Activated naive CD4-positive, alpha-beta T cell treated with anti-CD3 and anti-CD28 coated beads, Interleukin-2, amount 50 U/mL, for 24 hours (primary cell): ENCODE data around the gene PFKP.

Experiments used
- H3K27ac Mint-ChIP-seq: one replicate; pipeline ENCODE4 v1.8.0; 2021; ENCODE audit warnings: mild to moderate bottlenecking, mixed read lengths
- H3K27me3 Mint-ChIP-seq: one replicate; pipeline ENCODE4 v1.8.0; 2021; ENCODE audit warnings: mixed read lengths
- H3K36me3 Mint-ChIP-seq: one replicate; pipeline ENCODE4 v1.8.0; 2021; ENCODE audit warnings: mixed read lengths
- H3K4me1 Mint-ChIP-seq: one replicate; pipeline ENCODE4 v1.8.0; 2021; ENCODE audit warnings: mixed read lengths
- H3K4me3 Mint-ChIP-seq: one replicate; pipeline ENCODE4 v1.8.0; 2021; ENCODE audit warnings: mild to moderate bottlenecking, mixed read lengths
- H3K9me3 Mint-ChIP-seq: one replicate; pipeline ENCODE4 v1.8.0; 2021; ENCODE audit warnings: mixed read lengths

Gene PFKP

GRCh38 chr10:3042589-3042988 is 24.8 kb upstream of the PFKP start:
- Mint-ChIP-seq H3K4me1 (peaks cover 4% of the 10 kb centered on the region), H3K27me3 (peaks cover 8% of the 10 kb centered on the region), H3K4me3 (no peak overlapping the region), H3K36me3 (no peaks in the 10 kb centered on the region), H3K9me3 (no peaks in the 10 kb centered on the region), H3K27ac (no peak overlapping the region)

DNA sequence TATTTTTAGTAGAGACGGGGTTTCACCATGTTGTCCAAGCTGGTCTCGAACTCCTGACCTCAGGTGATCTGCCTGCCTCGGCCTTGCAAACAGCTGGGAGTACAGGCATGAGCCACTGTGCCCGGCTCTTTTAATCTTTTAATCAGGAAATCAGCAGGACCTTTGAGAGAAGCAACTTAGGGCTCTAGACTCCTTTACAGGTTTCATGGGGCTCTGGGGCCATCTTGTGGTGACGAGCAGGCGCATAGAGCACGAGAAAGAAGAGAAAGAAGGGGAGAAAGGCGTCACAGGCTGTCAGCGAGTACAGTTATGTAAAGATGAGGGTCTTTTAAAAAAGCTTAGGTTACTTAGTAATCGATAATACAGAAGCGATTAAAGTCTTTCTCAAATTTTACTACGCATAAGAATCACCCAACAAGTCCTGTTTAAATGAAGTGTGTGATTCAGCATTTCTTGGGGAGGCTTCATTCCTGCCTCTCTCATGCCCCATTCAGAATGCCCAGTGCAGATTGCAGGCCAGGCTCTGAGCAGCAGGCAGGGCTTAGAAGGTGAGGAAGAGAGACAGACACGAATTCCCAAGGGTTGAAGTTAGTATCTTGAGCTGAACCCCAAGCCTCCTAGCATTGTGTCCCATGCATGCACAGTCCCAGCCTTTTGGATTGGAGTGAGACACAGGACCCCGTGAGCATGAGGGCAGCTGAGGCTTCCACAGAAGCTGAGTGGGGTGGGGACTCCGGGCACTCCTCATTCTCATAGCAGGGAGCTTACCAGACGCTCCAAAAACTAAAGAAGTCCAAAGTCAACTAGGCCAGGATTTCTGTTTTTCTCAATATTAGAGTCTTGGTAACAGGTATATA is 23.6 kb upstream of the PFKP start:
- H3K4me1 Mint-ChIP-seq: peaks cover 4% of the 10 kb centered on the region
- no peak overlapping the region for H3K27ac Mint-ChIP-seq
- H3K9me3 Mint-ChIP-seq: no peaks in the 10 kb centered on the region
- no peaks in the 10 kb centered on the region for H3K36me3 Mint-ChIP-seq
- peaks cover 6% of the 10 kb centered on the region for H3K27me3 Mint-ChIP-seq
- no peak overlapping the region for H3K4me3 Mint-ChIP-seq

DNA sequence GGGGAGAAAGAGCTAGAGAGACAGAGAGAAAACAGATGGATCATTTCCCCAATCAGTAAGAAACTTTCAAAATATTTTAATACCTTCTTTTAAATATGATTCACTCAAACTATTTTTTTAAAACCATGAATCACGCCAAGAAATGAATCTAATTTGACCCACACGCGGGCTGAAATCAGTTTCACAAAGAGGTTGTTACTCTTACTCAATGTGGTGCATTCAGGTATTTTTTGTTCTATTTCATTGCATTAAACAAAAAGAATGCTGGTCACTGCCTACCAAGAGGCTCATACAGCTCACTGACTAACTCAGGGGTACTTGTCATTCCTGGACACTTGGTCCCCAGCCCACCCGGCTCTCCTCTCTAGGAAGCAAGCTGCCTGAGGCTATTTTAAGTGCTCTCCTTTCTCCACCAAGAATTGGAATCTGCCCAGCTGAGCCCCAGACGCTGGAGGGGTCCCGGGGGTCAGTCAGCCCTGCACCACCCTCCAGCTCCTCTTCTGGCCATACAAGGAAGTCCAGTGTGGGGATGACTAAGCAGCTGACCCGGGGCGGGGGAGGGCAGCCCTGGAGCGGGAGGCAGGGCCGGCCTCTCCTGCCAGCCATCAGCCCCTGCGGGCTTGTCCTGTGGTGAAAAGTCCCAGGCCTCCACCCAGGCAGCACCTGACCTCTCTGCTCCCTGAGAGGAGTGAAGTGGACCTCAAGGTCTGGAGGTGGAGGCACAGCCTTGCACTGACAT is 21.7 kb upstream of the PFKP start:
- H3K4me1 Mint-ChIP-seq: peaks cover 4% of the 10 kb centered on the region
- no peak overlapping the region for H3K27ac Mint-ChIP-seq
- H3K27me3 Mint-ChIP-seq: peaks cover 5% of the 10 kb centered on the region
- no peaks in the 10 kb centered on the region for H3K9me3 Mint-ChIP-seq
- H3K36me3 Mint-ChIP-seq: no peaks in the 10 kb centered on the region
- H3K4me3 Mint-ChIP-seq: no peak overlapping the region

DNA sequence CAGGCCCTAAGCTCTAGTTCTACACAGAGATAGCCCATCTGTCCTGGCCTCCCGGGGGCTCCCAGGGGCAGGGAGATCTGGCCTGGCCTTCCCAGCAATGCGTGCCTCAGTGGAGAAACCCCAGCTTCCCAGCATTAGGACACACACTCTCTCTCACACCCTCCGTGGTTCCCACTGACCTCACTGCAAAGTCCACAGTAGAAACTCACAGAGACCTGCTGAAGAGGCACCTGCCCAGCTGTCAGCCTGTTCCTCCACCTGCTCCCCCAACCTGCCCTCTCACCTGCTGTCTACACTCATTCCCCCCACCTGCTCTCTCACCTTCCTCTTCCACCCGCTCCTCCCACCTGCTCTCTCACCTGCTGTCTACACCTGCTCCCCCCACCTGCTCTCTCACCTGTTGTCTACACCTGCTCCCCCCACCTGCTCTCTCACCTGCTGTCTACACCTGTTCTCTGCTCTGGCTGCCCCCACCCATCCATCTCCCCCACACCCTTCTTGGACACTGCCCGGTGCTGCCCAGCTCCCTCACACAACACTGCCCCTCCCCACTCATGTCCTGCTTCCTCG is 21.1 kb upstream of the PFKP start:
- H3K27me3 Mint-ChIP-seq: peaks cover 5% of the 10 kb centered on the region
- no peak overlapping the region for H3K4me3 Mint-ChIP-seq
- H3K36me3 Mint-ChIP-seq: no peaks in the 10 kb centered on the region
- H3K4me1 Mint-ChIP-seq: peaks cover 4% of the 10 kb centered on the region
- no peak overlapping the region for H3K27ac Mint-ChIP-seq
- H3K9me3 Mint-ChIP-seq: no peaks in the 10 kb centered on the region

- peaks cover 4% of the 10 kb centered on the region for H3K4me1 Mint-ChIP-seq
- H3K27ac Mint-ChIP-seq: no peak overlapping the region
- no peaks in the 10 kb centered on the region for H3K9me3 Mint-ChIP-seq
- H3K4me3 Mint-ChIP-seq: no peak overlapping the region
- H3K27me3 Mint-ChIP-seq: peaks cover 5% of the 10 kb centered on the region
- no peaks in the 10 kb centered on the region for H3K36me3 Mint-ChIP-seq
Observed at GRCh38 chr10:3046981-3047547, 20.3 kb upstream of the PFKP start.

DNA sequence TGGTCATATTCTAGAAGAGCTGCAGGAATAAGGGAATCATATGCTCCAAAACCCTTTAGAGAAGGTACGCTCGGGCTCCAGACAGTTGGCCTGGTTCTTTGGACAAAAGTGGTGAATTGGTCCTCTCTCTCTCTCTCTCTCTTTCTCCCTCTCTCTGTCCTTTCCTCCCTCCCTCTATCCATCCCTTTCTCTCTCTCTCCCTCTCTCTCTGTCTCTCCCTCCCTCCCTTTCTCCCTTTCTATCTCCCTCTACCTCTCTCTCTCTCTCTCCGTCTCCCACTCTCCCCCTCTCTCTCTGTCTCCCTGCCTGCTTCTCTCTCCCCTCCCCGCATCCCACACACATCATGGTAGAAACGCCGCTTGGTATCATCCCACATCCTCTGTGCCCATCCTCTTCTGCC is 19.8 kb upstream of the PFKP start:
- Mint-ChIP-seq H3K4me1 (peaks cover 4% of the 10 kb centered on the region), H3K27me3 (peaks cover 5% of the 10 kb centered on the region), H3K9me3 (no peaks in the 10 kb centered on the region), H3K27ac (no peak overlapping the region), H3K36me3 (no peaks in the 10 kb centered on the region), H3K4me3 (no peak overlapping the region)

DNA sequence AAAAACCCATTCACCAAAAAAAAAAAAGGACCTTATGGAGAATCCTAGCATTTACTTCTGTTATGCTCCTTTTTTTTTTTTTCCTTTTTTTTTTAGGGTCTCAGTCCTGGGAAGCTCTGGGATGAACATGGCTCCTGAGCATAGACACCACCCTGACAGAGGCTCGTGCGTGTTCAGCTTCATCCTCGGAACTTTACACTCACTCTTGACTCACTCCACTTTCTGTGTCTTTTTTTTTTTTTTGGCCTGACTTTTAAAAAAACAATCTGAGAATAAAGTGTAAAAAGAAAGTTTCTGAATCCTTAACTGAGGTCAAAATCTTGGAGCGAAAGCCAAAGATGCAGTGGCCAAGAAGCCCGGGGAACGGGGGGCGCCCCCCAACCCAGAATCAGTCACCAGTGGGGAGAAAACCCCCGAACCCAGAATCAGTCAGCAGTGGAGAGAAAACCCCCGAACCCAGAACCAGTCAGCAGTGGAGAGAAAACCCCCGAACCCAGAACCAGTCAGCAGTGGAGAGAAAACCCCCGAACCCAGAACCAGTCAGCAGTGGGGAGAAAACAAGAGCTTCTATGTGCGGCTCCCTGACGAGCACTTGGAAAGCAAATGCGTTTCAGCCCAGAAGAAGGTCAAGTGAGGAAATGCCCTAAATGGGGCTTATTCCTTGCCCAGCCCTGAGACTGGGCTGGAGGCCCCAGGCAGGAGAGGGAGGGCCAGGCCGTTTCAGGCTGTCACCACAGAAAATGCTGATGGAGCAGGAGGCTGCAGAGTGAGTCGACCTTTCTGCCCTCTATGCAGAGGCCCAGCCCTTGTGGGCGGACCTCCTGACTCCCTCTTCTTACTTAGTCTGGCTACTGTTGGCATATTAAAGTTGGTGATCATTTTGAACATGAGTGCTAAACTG is 19.0 kb upstream of the PFKP start:
- Mint-ChIP-seq H3K9me3 (no peaks in the 10 kb centered on the region), H3K4me1 (peaks cover 4% of the 10 kb centered on the region), H3K27ac (no peak overlapping the region), H3K4me3 (no peak overlapping the region), H3K36me3 (no peaks in the 10 kb centered on the region), H3K27me3 (peaks cover 5% of the 10 kb centered on the region)

DNA sequence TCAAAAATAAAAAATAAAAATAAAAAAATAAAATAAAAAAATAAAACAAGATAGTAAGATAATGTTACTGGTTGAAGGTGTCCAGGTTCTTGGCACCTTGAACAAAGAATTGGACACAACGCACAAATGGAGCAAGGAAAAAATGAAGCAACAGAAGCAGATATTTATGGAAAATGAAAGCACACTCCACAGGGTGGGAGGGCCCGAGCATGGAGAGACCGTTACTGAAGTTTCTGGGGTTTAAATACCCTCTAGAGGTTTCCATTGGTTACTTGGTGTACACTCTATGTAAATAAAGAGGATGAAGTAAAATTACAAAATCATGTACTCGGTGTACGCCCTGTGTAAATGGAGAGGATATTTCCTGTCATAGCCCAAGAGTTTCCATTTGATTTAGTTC is 15.7 kb upstream of the PFKP start:
- Mint-ChIP-seq H3K9me3 (no peaks in the 10 kb centered on the region), H3K36me3 (no peaks in the 10 kb centered on the region)

GRCh38 chr10:3053155-3053554 is 14.2 kb upstream of the PFKP start:
- Mint-ChIP-seq H3K4me1 (no peaks in the 10 kb centered on the region), H3K27me3 (peaks cover 1% of the 10 kb centered on the region), H3K36me3 (no peaks in the 10 kb centered on the region), H3K9me3 (no peaks in the 10 kb centered on the region), H3K27ac (no peak overlapping the region), H3K4me3 (no peak overlapping the region)

More for the DNA sequence above, 15.7 kb upstream of the PFKP start:
- peaks cover 2% of the 10 kb centered on the region for H3K27me3 Mint-ChIP-seq
- no peaks in the 10 kb centered on the region for H3K4me1 Mint-ChIP-seq
- H3K27ac Mint-ChIP-seq: no peak overlapping the region
- no peak overlapping the region for H3K4me3 Mint-ChIP-seq

DNA sequence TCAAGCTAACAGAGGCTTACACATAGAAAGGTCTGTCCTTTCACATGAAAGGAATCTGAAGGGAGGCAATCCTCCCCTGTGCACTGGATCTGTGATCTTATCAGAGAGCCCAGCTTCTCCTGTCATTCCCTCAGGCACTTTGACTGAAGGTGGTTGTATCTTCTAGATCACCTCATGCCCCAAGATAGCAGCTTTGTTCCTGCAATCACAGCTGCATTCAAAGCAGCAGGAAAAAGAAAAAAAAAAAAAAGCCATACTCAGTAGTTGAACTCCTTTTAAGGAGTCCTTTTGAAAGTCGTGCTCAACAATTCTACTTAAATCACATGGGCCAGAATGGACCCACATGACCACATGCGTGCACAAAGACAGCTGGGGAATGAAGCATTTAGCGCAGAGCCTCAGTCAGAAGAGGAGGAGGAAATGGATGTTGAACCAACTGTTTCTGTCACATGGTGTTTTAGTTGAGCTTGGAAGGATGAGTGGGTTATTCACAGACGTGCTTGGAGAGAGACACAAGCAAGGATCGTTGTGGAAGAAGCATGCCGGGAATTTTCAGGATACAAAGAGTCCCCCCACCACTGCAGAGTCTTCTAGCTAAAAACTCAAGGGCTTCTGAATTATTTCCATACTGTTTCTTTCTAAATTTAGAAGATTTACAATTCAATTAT is 13.0 kb upstream of the PFKP start:
- H3K4me1 Mint-ChIP-seq: no peaks in the 10 kb centered on the region

GRCh38 chr10:3054851-3055199 is 12.5 kb upstream of the PFKP start:
- Mint-ChIP-seq H3K4me1 (no peaks in the 10 kb centered on the region), H3K9me3 (no peaks in the 10 kb centered on the region), H3K27ac (no peak overlapping the region), H3K36me3 (no peaks in the 10 kb centered on the region), H3K27me3 (no peaks in the 10 kb centered on the region), H3K4me3 (no peak overlapping the region)

More for the DNA sequence above, 13.0 kb upstream of the PFKP start:
- Mint-ChIP-seq H3K27me3 (peaks cover 1% of the 10 kb centered on the region), H3K36me3 (no peaks in the 10 kb centered on the region), H3K27ac (no peak overlapping the region), H3K9me3 (no peaks in the 10 kb centered on the region), H3K4me3 (no peak overlapping the region)

- no peaks in the 10 kb centered on the region for H3K4me1 Mint-ChIP-seq
- H3K27me3 Mint-ChIP-seq: no peaks in the 10 kb centered on the region
- H3K27ac Mint-ChIP-seq: no peak overlapping the region
- H3K9me3 Mint-ChIP-seq: no peaks in the 10 kb centered on the region
- H3K4me3 Mint-ChIP-seq: no peak overlapping the region
- no peaks in the 10 kb centered on the region for H3K36me3 Mint-ChIP-seq
Observed at GRCh38 chr10:3056280-3057037, 10.9 kb upstream of the PFKP start.

GRCh38 chr10:3057946-3058345 is 9.4 kb upstream of the PFKP start:
- Mint-ChIP-seq H3K27me3 (no peaks in the 10 kb centered on the region), H3K9me3 (no peaks in the 10 kb centered on the region), H3K27ac (no peak overlapping the region), H3K4me1 (no peaks in the 10 kb centered on the region), H3K36me3 (no peaks in the 10 kb centered on the region), H3K4me3 (no peak overlapping the region)

DNA sequence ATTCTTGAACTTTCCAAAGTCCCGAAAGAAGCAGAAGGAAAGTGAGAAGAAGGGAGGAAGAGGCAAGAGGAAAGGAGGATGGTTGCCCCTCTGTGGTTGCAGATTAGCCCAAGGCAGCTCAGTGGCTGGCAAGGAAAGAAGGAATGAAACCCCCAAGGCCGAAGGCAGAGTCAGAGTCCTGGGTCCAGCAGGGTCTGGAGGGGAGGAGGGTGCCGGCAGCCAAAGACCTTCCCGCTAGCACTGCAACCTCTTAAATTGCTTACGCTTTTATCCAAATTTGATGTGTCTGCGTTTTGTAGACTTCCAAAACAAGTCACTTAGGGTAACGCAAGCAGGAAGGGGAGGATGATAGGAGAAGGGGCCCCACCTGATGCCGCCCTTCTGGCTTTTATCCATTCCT is 7.4 kb upstream of the PFKP start:
- no peaks in the 10 kb centered on the region for H3K36me3 Mint-ChIP-seq
- no peak overlapping the region for H3K27ac Mint-ChIP-seq
- no peak overlapping the region for H3K4me3 Mint-ChIP-seq
- H3K27me3 Mint-ChIP-seq: no peaks in the 10 kb centered on the region
- H3K9me3 Mint-ChIP-seq: no peaks in the 10 kb centered on the region
- H3K4me1 Mint-ChIP-seq: no peaks in the 10 kb centered on the region
